Left lung (tissue), 14 donors: ENCODE measurements around the gene ANKRD50. TPM values are rescaled to one million over a fixed set of nuclear protein-coding genes. Genes with fewer than 3 reads are reported as not detected.

Experiments
- ATAC-seq: fragments of 200-7000 bp; cut with Tn5 transposase; one replicate; pipeline ENCODE4 v1.9.1; 2020; ENCODE audit warnings: moderate library complexity
- DNase-seq, 4 donors: peaks; one replicate each; pipeline ENCODE4 v3.0.0-alpha.2; 2013 to 2020
- H3K27ac ChIP-seq, 2 donors: fragments of 200-600 bp; sonication (generic) in 1 of 2; one replicate each; pipeline versions ENCODE4 v1.5.0 to v1.8.0; 2020 to 2021
- H3K27me3 ChIP-seq, 2 donors: fragments of 200-600 bp; sonication (generic) in 1 of 2; one replicate each; pipeline versions ENCODE4 v1.5.0 to v1.8.0; 2020 to 2021
- H3K36me3 ChIP-seq, 2 donors: fragments of 200-600 bp; sonication (generic) in 1 of 2; one replicate each; pipeline versions ENCODE4 v1.5.0 to v1.8.0; 2020 to 2021
- H3K4me1 ChIP-seq, 2 donors: fragments of 200-600 bp; one replicate each; pipeline ENCODE4 v1.8.0; 2021
- H3K4me3 ChIP-seq, 2 donors: fragments of 200-600 bp; sonication (generic) in 1 of 2; one replicate each; pipeline versions ENCODE4 v1.5.0 to v1.8.0; 2020 to 2021; ENCODE audit warnings: mild to moderate bottlenecking in 1 of 2
- H3K9me3 ChIP-seq, 2 donors: fragments of 200-600 bp; sonication (generic) in 1 of 2; one replicate each; pipeline versions ENCODE4 v1.5.0 to v1.8.0; 2020 to 2021
- CTCF ChIP-seq, 2 donors: fragments of 200-600 bp; sonication (generic) in 1 of 2; IDR thresholded peaks; one replicate each; pipeline versions ENCODE4 v1.5.0 to v1.8.0; 2021; ENCODE audit warnings: antibody characterized with exemption in 2 of 2
- intact Hi-C, 2 donors: fragments of 100-400 bp; cut with DNase I; formaldehyde crosslinking; loops; one replicate each; pipeline versions ENCODE4 v1.11.2 to v1.14.2; 2022
- long read RNA-seq, 12 donors: library from polyadenylated mRNA in 2 of 12; unstranded in 2 of 12; transcript quantifications; one replicate each; pipeline ENCODE4 v2.0.0 and lab custom pipeline, GENCODE V29; 2019 to 2026
- polyA plus RNA-seq, 6 donors: library from polyadenylated mRNA; unstranded; fragments of 120-200 nt; gene quantifications; one replicate each; pipeline ENCODE4 v1.2.1, GENCODE V29; 2013; ENCODE audit not compliant: insufficient read length in 6 of 6
- total RNA-seq, 2 donors: library from RNA; stranded (reverse); fragmentation: NEBNext Ultra II Directional; extraction: Animal tissue kit (Norgen Biotek cat#: 25700); gene quantifications; one replicate each; pipeline ENCODE4 v1.2.1, GENCODE V29; 2021
- donor health status: DM: no; HTN: yes; CAD: no.
- donor health status: DM: no; HTN: no; CAD: no.

ANKRD50 gene
- 10 to 100 TPM; 20.8 to 40.7 TPM for total RNA-seq
- 10 to 100 TPM; 51.0 to 70.6 (median 68.5) TPM for polyA plus RNA-seq
- long read RNA-seq, donor 1, full-length matches to known transcripts: 2 of 78 reads
- long read RNA-seq, donor 1, partial matches to known transcripts: 76 of 78 reads
- long read RNA-seq, donor 1, other reads (novel, unspliced or antisense): 0 of 78 reads
- long read RNA-seq, donor 2, full-length matches to known transcripts: 1 of 44 reads
- long read RNA-seq, donor 2, partial matches to known transcripts: 43 of 44 reads
- long read RNA-seq, donor 2, other reads (novel, unspliced or antisense): 0 of 44 reads
- long read RNA-seq, donor 3, full-length matches to known transcripts: 3 of 26 reads
- long read RNA-seq, donor 3, partial matches to known transcripts: 23 of 26 reads
- long read RNA-seq, donor 3, other reads (novel, unspliced or antisense): 0 of 26 reads
- long read RNA-seq, donor 4, partial matches to known transcripts: 9 of 9 reads
- long read RNA-seq, donor 4, other reads (novel, unspliced or antisense): 0 of 9 reads
- long read RNA-seq, donor 5, full-length matches to known transcripts: 2 of 36 reads
- long read RNA-seq, donor 5, partial matches to known transcripts: 34 of 36 reads
- long read RNA-seq, donor 5, other reads (novel, unspliced or antisense): 0 of 36 reads
- long read RNA-seq, donor 6, full-length matches to known transcripts: 3 of 21 reads
- long read RNA-seq, donor 6, partial matches to known transcripts: 18 of 21 reads
- long read RNA-seq, donor 6, other reads (novel, unspliced or antisense): 0 of 21 reads
- long read RNA-seq, donor 7, partial matches to known transcripts: 15 of 15 reads
- long read RNA-seq, donor 7, other reads (novel, unspliced or antisense): 0 of 15 reads
- long read RNA-seq, donor 8, full-length matches to known transcripts: 4 of 54 reads
- long read RNA-seq, donor 8, partial matches to known transcripts: 50 of 54 reads
- long read RNA-seq, donor 8, other reads (novel, unspliced or antisense): 0 of 54 reads
- long read RNA-seq, donor 9: 0 reads
- long read RNA-seq, donor 10, partial matches to known transcripts: 6 of 6 reads
- long read RNA-seq, donor 10, other reads (novel, unspliced or antisense): 0 of 6 reads
- long read RNA-seq, donor 11, full-length matches to known transcripts: 3 of 14 reads
- long read RNA-seq, donor 11, partial matches to known transcripts: 11 of 14 reads
- long read RNA-seq, donor 11, other reads (novel, unspliced or antisense): 0 of 14 reads
- long read RNA-seq, donor 12, full-length matches to known transcripts: 3 of 75 reads
- long read RNA-seq, donor 12, partial matches to known transcripts: 72 of 75 reads
- long read RNA-seq, donor 12, other reads (novel, unspliced or antisense): 0 of 75 reads

GRCh38 chr4:124712372-124713184, at the start of gene ANKRD50:
ANKRD50 (minus strand) TSS chr4:124712732; CDS start chr4:124710511, 2,221 bp downstream.
- intact Hi-C loops: no loop called here
- ATAC-seq (peak; percentile 80), DNase-seq (peak; percentile 93 to 97 (median 96))
- no peaks in the 10 kb centered on the region for H3K27me3 ChIP-seq
- peaks cover 0 to 49% of the 10 kb centered on the region in 2 donors for H3K4me1 ChIP-seq
- no peaks in the 10 kb centered on the region for H3K9me3 ChIP-seq
- H3K27ac ChIP-seq: peak within 1 kb of the TSS; percentile 96 to 97
- peak within 1 kb of the TSS; percentile 75 to 80 for H3K4me3 ChIP-seq
- TF ChIP-seq CTCF (IDR thresholded peaks at IDR 0.05): no peak
- H3K36me3 ChIP-seq: no peaks in the 10 kb centered on the region

DNA sequence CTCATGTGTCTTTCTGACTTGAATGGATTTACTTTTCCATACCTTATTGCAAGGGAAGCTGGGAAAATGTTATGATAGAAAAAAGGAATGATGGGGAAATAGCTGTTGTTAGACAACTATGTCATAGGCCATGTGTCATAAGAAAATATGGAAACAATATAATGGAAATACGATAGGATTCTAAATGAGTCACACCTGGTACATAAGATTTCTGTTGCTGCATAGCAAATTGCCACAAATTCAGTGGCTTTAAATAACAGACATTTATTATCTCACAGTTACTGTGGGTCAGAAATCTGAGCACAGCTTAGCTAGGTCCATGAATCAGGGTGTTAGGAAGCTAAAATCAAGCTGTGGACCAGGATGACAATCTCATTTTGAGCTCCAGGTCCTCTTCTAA, 44.6 kb upstream of the ANKRD50 start:
- no peak for ATAC-seq

GRCh38 chr4:124754681-124755080, 42.1 kb upstream of the ANKRD50 start:
- Histone ChIP-seq H3K4me1 (no peaks in the 10 kb centered on the region), H3K36me3 (no peaks in the 10 kb centered on the region), H3K4me3 (no peak overlapping the region), H3K27ac (peak overlapping the region in 1 of 2 donors; percentile 1), H3K27me3 (no peaks in the 10 kb centered on the region), H3K9me3 (no peaks in the 10 kb centered on the region)
- ATAC-seq (no peak), DNase-seq (no peak)
- no peak for TF ChIP-seq CTCF (IDR thresholded peaks at IDR 0.05)
- intact Hi-C loops: no loop called here

More for the DNA sequence above, 44.6 kb upstream of the ANKRD50 start:
- Histone ChIP-seq H3K4me1 (no peaks in the 10 kb centered on the region), H3K36me3 (no peaks in the 10 kb centered on the region), H3K27me3 (no peaks in the 10 kb centered on the region), H3K9me3 (no peaks in the 10 kb centered on the region), H3K27ac (no peak overlapping the region), H3K4me3 (no peak overlapping the region)
- no peak for TF ChIP-seq CTCF (IDR thresholded peaks at IDR 0.05)
- DNase-seq: no peak
- intact Hi-C loops: no loop called here

DNA sequence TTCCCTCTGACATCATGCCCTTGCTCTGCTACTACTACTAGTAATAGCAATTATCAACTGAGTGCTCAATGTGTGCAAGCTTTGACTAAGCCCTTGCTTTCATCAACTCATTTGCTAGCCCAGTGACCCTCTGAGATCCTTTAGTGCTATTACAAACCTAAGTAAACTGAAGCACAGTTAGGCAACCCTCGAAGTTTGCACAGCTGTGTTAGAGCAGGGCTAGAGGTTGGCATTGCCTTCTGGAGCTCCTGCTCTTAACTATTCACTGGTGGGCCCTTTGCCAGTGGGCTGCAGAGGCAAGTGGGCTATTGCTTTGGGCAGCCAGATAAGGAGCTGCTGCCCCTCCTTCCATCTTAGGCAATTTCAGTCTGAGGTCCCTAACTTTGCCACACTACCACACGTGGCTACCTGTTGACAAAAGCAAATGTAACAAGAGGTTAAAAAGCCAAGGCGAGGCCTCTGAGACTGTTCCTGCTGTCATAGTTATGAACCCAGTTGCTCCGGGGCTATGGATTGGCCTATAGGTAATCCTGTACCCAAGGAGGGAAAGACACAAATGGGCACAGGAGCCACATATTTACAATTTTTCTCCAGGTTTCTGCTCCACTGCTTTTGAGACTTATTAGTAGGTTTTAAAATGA, 41.5 kb upstream of the ANKRD50 start:
- no peaks in the 10 kb centered on the region for H3K4me1 ChIP-seq
- H3K36me3 ChIP-seq: no peaks in the 10 kb centered on the region
- intact Hi-C loops: no loop called here
- H3K9me3 ChIP-seq: no peaks in the 10 kb centered on the region
- ATAC-seq (peak; percentile 96), DNase-seq (peak in 1 of 4 donors; percentile 72)
- peak overlapping the region in 1 of 2 donors; percentile 1 for H3K27ac ChIP-seq
- no peaks in the 10 kb centered on the region for H3K27me3 ChIP-seq
- no peak overlapping the region for H3K4me3 ChIP-seq
- TF ChIP-seq CTCF (IDR thresholded peaks at IDR 0.05): no peak
